Lower leg skin (tissue), 4 donors: Measurements from ENCODE around the gene AGL. TPM values are rescaled to one million over a fixed set of nuclear protein-coding genes. Genes with fewer than 3 reads are reported as not detected.
"Not testable (repeated sequence)": the region's sequence is repeated elsewhere in the genome, so short reads cannot be mapped to it uniquely, and the experiment has no call there.

Experiments
- DNase-seq, 2 donors: peaks; one replicate each; pipeline ENCODE4 v3.0.0-alpha.2; 2019; ENCODE audit warnings: low spot score in 2 of 2
- H3K4me3 ChIP-seq: fragments of 200-600 bp; sonication (generic); 2 replicates; pipeline ENCODE4 v1.5.1; 2017; ENCODE audit warnings: mild to moderate bottlenecking, low read depth; ENCODE audit not compliant: poor library complexity, severe bottlenecking
- CTCF ChIP-seq, 3 donors: fragments of 450-650 bp; IDR thresholded peaks; one replicate each; pipeline ENCODE4 v1.5.1; 2016; ENCODE audit warnings: antibody characterized with exemption in 3 of 3, mild to moderate bottlenecking in 3 of 3, moderate library complexity in 2 of 3
- POLR2A ChIP-seq, 2 donors: fragments of 450-650 bp; IDR thresholded peaks; one replicate each; pipeline ENCODE4 v1.6.1; 2016 to 2017; ENCODE audit warnings: antibody characterized with exemption in 2 of 2, mild to moderate bottlenecking in 1 of 2, moderate library complexity in 1 of 2
- WGBS, 2 donors: methylation state at CpG; one replicate each; pipeline ENCODE4 v1.1.5; 2018; 5-methylcytosine and 5-hydroxymethylcytosine counted together
- intact Hi-C: fragments of 100-400 bp; cut with DNase I; formaldehyde crosslinking; loops from one replicate; pipeline ENCODE4 v1.15.0; 2023; ENCODE audit warnings: low total_unique reads
- total RNA-seq, 4 donors: library from RNA; depleted of rRNA; stranded (reverse); fragments of >200 nt; gene quantifications; one replicate each; pipeline ENCODE4 v1.1.0, GENCODE V29; 2016

The AGL gene
- total RNA-seq, 4 donors from 2014 or later: 8.1 to 12.9 (median 8.8) TPM

- TF ChIP-seq POLR2A (IDR thresholded peaks at IDR 0.05) (no peak), CTCF (IDR thresholded peaks at IDR 0.05) (no peak)
Observed at GRCh38 chr1:99965646-99966375, 115.7 kb downstream of the AGL start.

GRCh38 chr1:99968214-99968613 is 118.1 kb downstream of the AGL start:
- WGBS, 2 donors: 97% methylated on average over 4 of the region's 4 CpGs
- TF ChIP-seq CTCF (IDR thresholded peaks at IDR 0.05) (no peak), POLR2A (IDR thresholded peaks at IDR 0.05) (no peak)
- intact Hi-C loops: no loop called here
- no peak overlapping the region for H3K4me3 ChIP-seq
- DNase-seq: no peak

More at GRCh38 chr1:99965646-99966375, 115.7 kb downstream of the AGL start:
- intact Hi-C loops: no loop called here
- no peak for DNase-seq
- H3K4me3 ChIP-seq: no peak overlapping the region
- 46 to 55% methylated on average over 2 of the region's 2 CpGs for WGBS, 2 donors

GRCh38 chr1:99969260-99969728 is 119.1 kb downstream of the AGL start:
- WGBS, 2 donors: 7 to 8% methylated on average over 6 of the region's 6 CpGs
- DNase-seq: no peak
- TF ChIP-seq POLR2A (IDR thresholded peaks at IDR 0.05): no peak
- no peak for TF ChIP-seq CTCF (IDR thresholded peaks at IDR 0.05)
- intact Hi-C loops: no loop called here
- H3K4me3 ChIP-seq: peak overlapping the region; percentile 72

GRCh38 chr1:99969729-99970621 is 119.8 kb downstream of the AGL start, which contains the start of gene SLC35A3:
Gene SLC35A3, plus strand, starts transcription at chr1:99969996. Its CDS starts 23,559 bp downstream, at chr1:99993555.
- intact Hi-C loops: loop anchor here (5.0 kb wide), 1 partner anchor 1883 kb away; no protein-coding TSS in a partner anchor
- TF ChIP-seq POLR2A (IDR thresholded peaks at IDR 0.05) (no peak), CTCF (IDR thresholded peaks at IDR 0.05) (no peak)
- peak within 1 kb of the TSS; percentile 72 for H3K4me3 ChIP-seq
- 0 to 1% methylated on average over 34 to 46 of the region's 74 CpGs for WGBS, 2 donors
- peak; percentile 60 to 96 for DNase-seq

GRCh38 chr1:99970713-99971255 is 120.6 kb downstream of the AGL start:
- H3K4me3 ChIP-seq: peak overlapping the region; percentile 72
- no peak for DNase-seq
- WGBS, 2 donors: 52 to 53% methylated on average over 7 of the region's 7 CpGs
- intact Hi-C loops: loop anchor here (5.0 kb wide), 1 partner anchor 1883 kb away; no protein-coding TSS in a partner anchor
- TF ChIP-seq CTCF (IDR thresholded peaks at IDR 0.05): no peak
- TF ChIP-seq POLR2A (IDR thresholded peaks at IDR 0.05): no peak

- H3K4me3 ChIP-seq, DNase-seq: not testable (repeated sequence)
- intact Hi-C loops: loop anchor here (5.0 kb wide), 1 partner anchor 1885 kb away; no protein-coding TSS in a partner anchor
- WGBS, 2 donors: 92 to 95% methylated on average over 7 of the region's 7 CpGs
Observed at GRCh38 chr1:99972066-99972465, 121.9 kb downstream of the AGL start.
